ENCODE data around the gene CA12. TPM values are rescaled to one million over a fixed set of nuclear protein-coding genes. Genes with fewer than 3 reads are reported as not detected.

CA12 gene
- total and polyA plus RNA-seq, 2 of the 8 experiments (the other 6 are each of a cell fraction or from before 2014, with no cell fraction given) = 4.7 to 4.9 TPM

DNA sequence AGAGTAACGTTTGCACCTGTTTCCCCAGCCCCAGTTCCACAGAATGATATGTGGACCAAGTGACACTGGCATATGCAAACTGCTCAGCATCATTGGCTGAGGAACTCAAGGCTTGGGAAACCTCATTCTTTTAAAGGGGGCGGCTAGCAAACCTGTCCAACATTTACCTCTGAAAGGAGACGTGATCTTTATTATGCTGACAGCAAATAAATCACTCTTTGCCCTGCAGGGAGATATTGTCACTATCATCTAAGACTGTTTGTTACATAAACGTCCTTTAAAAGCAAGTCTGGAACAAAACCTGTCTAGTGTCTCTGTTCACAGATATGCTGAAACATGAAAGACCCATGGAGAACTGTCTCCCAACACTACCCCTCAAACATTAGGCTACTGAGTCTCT is 21.5 kb downstream of the CA12 start:
- Histone ChIP-seq H4K8ac (ENCODE audit: extremely low read depth, insufficient read depth, low read length) (no peak overlapping the region), H3K4me3 (ENCODE audit: extremely low read depth in 1 of 4, insufficient read depth in 2 of 4, low read depth in 3 of 4, low read length in 4 of 4) (no peak overlapping the region), H2BK120ac (replicated peaks; ENCODE audit: low read depth, low read length) (no peak overlapping the region), H3K56ac (replicated peaks; ENCODE audit: insufficient read length, low read depth, low read length) (no peak overlapping the region), H3K9ac (replicated peaks in 1 of 4; ENCODE audit: extremely low read depth in 1 of 4, low read depth in 3 of 4, low read length in 3 of 4) (no peak overlapping the region), H3K9me3 (ENCODE audit: insufficient read depth in 2 of 2, low read depth in 1 of 2, low read length in 1 of 2) (no peaks in the 10 kb centered on the region), H3K79me2 (ENCODE audit: control insufficient read depth in 1 of 2, insufficient read depth in 2 of 2, low read length in 2 of 2) (no peaks in the 10 kb centered on the region), H3K4ac (replicated peaks; ENCODE audit: insufficient read length, low read depth, low read length) (no peak overlapping the region), H2AK5ac (ENCODE audit: low read depth, low read length) (no peak overlapping the region), H3K14ac (ENCODE audit: insufficient read length) (no peak overlapping the region), H3K23me2 (ENCODE audit: low read depth, low read length) (no peaks in the 10 kb centered on the region), H4K91ac (replicated peaks; ENCODE audit: insufficient read length, low read length) (no peak overlapping the region), H3K79me1 (ENCODE audit: low read depth, low read length) (no peaks in the 10 kb centered on the region), H2BK5ac (ENCODE audit: low read depth, low read length) (no peak overlapping the region), H3K4me1 (replicated peaks in 1 of 4; ENCODE audit: control insufficient read depth in 3 of 4, insufficient read depth in 4 of 4, low read length in 3 of 4) (peaks cover 0 to 5% (median 3%) of the 10 kb centered on the region in 4 experiments; a peak in 5 of 7 replicates), H4K5ac (ENCODE audit: insufficient read length, low read depth, low read length) (no peak overlapping the region), H2BK20ac (ENCODE audit: low read length) (no peak overlapping the region), H3K23ac (ENCODE audit: insufficient read length) (no peak overlapping the region), H3K27me3 (replicated peaks in 1 of 4; ENCODE audit: control insufficient read depth in 3 of 4, extremely low read depth in 1 of 4, insufficient read depth in 3 of 4, low read length in 3 of 4) (no peaks in the 10 kb centered on the region), H2BK15ac (ENCODE audit: low read length) (no peak overlapping the region), H3K18ac (ENCODE audit: extremely low read depth, low read length) (no peak overlapping the region), H3K4me2 (ENCODE audit: insufficient read depth in 1 of 2, low read depth in 2 of 2, low read length in 2 of 2) (no peak overlapping the region), H4K20me1 (replicated peaks in 1 of 2; ENCODE audit: control insufficient read depth in 1 of 2, insufficient read depth in 2 of 2, low read length in 2 of 2) (no peaks in the 10 kb centered on the region), H3K36me3 (ENCODE audit: control insufficient read depth in 2 of 4, insufficient read depth in 4 of 4, low read length in 3 of 4) (no peaks in the 10 kb centered on the region), H2AFZ (ENCODE audit: low read length) (no peak overlapping the region), H3K27ac (ENCODE audit: low read depth, low read length) (no peak overlapping the region), H2BK12ac (ENCODE audit: low read depth, low read length) (no peak overlapping the region)
- DNase-seq (ENCODE audit: low read depth in 1 of 2, low spot score in 2 of 2) (no peak), FAIRE-seq (no peak)
- WGBS, 2 experiments (ENCODE audit: extremely low coverage in 1 of 2, insufficient coverage in 1 of 2, insufficient read length in 1 of 2, insufficient replicate concordance in 2 of 2, low coverage in 1 of 2, low lambda C conversion rate in 2 of 2, missing lambda C conversion rate in 1 of 2) = 86% methylated on average over 4 of the region's 4 CpGs; no CpG with 5 or more reads in 1 of the 2 experiments
- TF ChIP-seq CEBPB (IDR thresholded peaks at IDR 0.05; ENCODE audit: low read depth, low read length) = no peak
- TF ChIP-seq EZH2 (IDR thresholded peaks at IDR 0.05; ENCODE audit: low read depth, low read length, severe bottlenecking) = no peak
- no peak for TF ChIP-seq NRF1 (IDR thresholded peaks at IDR 0.05; ENCODE audit: low read depth, low read length)
- TF ChIP-seq PHF8 (conservative IDR thresholded peaks at IDR 0.05; ENCODE audit: low read depth, low read length) = no peak
- TF ChIP-seq YY1 (IDR thresholded peaks at IDR 0.05; ENCODE audit: low read depth, low read length) = no peak
- no peak for TF ChIP-seq CHD1 (IDR thresholded peaks at IDR 0.05; ENCODE audit: low read depth, low read length)
- TF ChIP-seq GTF2F1 (IDR thresholded peaks at IDR 0.05; ENCODE audit: borderline replicate concordance, low read depth, low read length) = no peak
- TF ChIP-seq CTBP2 (IDR thresholded peaks at IDR 0.05; ENCODE audit: borderline replicate concordance, insufficient read depth, insufficient read length, low read length) = no peak
- TF ChIP-seq BRCA1 (IDR thresholded peaks at IDR 0.05; ENCODE audit: low read depth, low read length) = no peak
- no peak for TF ChIP-seq MAFK (IDR thresholded peaks at IDR 0.05; ENCODE audit: low read depth, low read length)
- no peak for TF ChIP-seq KDM1A (IDR thresholded peaks at IDR 0.05; ENCODE audit: borderline replicate concordance, low read length)
- POLR2A ChIA-PET (ENCODE audit: partially characterized antibody) = interaction anchor here (1.2 kb wide), 1 partner anchor 12 kb away, joined by 4 read pairs; no protein-coding TSS in a partner anchor
- CTCF ChIA-PET (ENCODE audit: partially characterized antibody) = interaction anchor here (0.6 kb wide), 1 partner anchor 64 kb away, joined by 3 read pairs; no protein-coding TSS in a partner anchor
